ENCODE measurements around the gene PKIG. TPM values are rescaled to one million over a fixed set of nuclear protein-coding genes. Genes with fewer than 3 reads are reported as not detected.
"Not testable (repeated sequence)": the region's sequence is repeated elsewhere in the genome, so short reads cannot be mapped to it uniquely, and the experiment has no call there.

The PKIG gene
- total and polyA plus RNA-seq, 5 donors from 2014 or later = 0.44 to 1.6 (median 1.1) TPM

- Mint-ChIP-seq H3K4me1 (peaks cover 6 to 56% (median 34%) of the 10 kb centered on the region in 4 donors), H3K4me3 (peak overlapping the region; percentile 83 to 98 (median 90)), H3K9me3 (peaks cover 0 to 2% (median 0%) of the 10 kb centered on the region in 7 donors), H3K36me3 (no peaks in the 10 kb centered on the region), H3K27me3 (no peaks in the 10 kb centered on the region), H3K27ac (peak overlapping the region; percentile 92 to 98 (median 95))
- no peaks in the 10 kb centered on the region for H3K9me3 ChIP-seq (ENCODE audit: control insufficient read depth in 2 of 2, low read length in 2 of 2)
- H3K4me3 ChIP-seq (ENCODE audit: low read depth, low read length) = peak overlapping the region; percentile 79
- H3K27me3 ChIP-seq (ENCODE audit: control insufficient read depth, insufficient read depth, low read length) = no peaks in the 10 kb centered on the region
- peak overlapping the region; percentile 67 for H3K27ac ChIP-seq (ENCODE audit: insufficient read depth, low read length, poor library complexity, severe bottlenecking)
- no peaks in the 10 kb centered on the region for H3K36me3 ChIP-seq (ENCODE audit: control insufficient read depth, insufficient read depth, low read length)
- H3K4me1 ChIP-seq (ENCODE audit: control insufficient read depth, insufficient read depth, low read length, poor library complexity, severe bottlenecking) = peaks cover 58% of the 10 kb centered on the region
- peak in 2 of 3 donors; percentile 34 to 69 for DNase-seq
- ATAC-seq (ENCODE audit: low read depth in 2 of 2) = peak; percentile 60 to 66
Observed at GRCh38 chr20:44650771-44651433, 68.5 kb downstream of the PKIG start.

GRCh38 chr20:44651434-44651683 lies 69.0 kb downstream of the PKIG start:
- Histone ChIP-seq H3K27ac (ENCODE audit: insufficient read depth, low read length, poor library complexity, severe bottlenecking) (peak overlapping the region; percentile 67), H3K36me3 (ENCODE audit: control insufficient read depth, insufficient read depth, low read length) (no peaks in the 10 kb centered on the region), H3K4me1 (ENCODE audit: control insufficient read depth, insufficient read depth, low read length, poor library complexity, severe bottlenecking) (peaks cover 53% of the 10 kb centered on the region), H3K9me3 (ENCODE audit: control insufficient read depth in 2 of 2, low read length in 2 of 2) (no peaks in the 10 kb centered on the region), H3K4me3 (ENCODE audit: low read depth, low read length) (peak overlapping the region; percentile 79), H3K27me3 (ENCODE audit: control insufficient read depth, insufficient read depth, low read length) (no peaks in the 10 kb centered on the region)
- Mint-ChIP-seq H3K4me1 (peaks cover 6 to 52% (median 30%) of the 10 kb centered on the region in 4 donors), H3K4me3 (peak overlapping the region; percentile 83 to 98 (median 90)), H3K27me3 (no peaks in the 10 kb centered on the region), H3K36me3 (no peaks in the 10 kb centered on the region), H3K9me3 (peaks cover 0 to 2% (median 0%) of the 10 kb centered on the region in 7 donors), H3K27ac (peak overlapping the region in 1 of 3 donors; percentile 98)
- ATAC-seq (ENCODE audit: low read depth in 2 of 2) = no peak
- no peak for DNase-seq

- Mint-ChIP-seq H3K9me3 (peaks cover 0 to 2% (median 0%) of the 10 kb centered on the region in 7 donors), H3K27ac (peak within 1 kb of the TSS; percentile 92 to 98 (median 98))
- peak within 1 kb of the TSS; percentile 99 for H3K4me3 ChIP-seq (ENCODE audit: low read depth, low read length)
Observed at GRCh38 chr20:44651684-44652423, 69.5 kb downstream of the PKIG start, which contains the start of gene ADA. ADA (minus strand) TSS chr20:44651699; CDS start chr20:44651607, 92 bp downstream.

GRCh38 chr20:44653546-44653945 lies 71.2 kb downstream of the PKIG start:
- H3K36me3 Mint-ChIP-seq = peaks cover under 1% of the 10 kb centered on the region
- peak overlapping the region; percentile 70 to 94 (median 83) for H3K4me3 Mint-ChIP-seq
- H3K27ac Mint-ChIP-seq = peak overlapping the region; percentile 66 to 83 (median 80)
- DNase-seq (no peak), ATAC-seq (ENCODE audit: low read depth in 2 of 2) (no peak)
- Histone ChIP-seq H3K27ac (ENCODE audit: insufficient read depth, low read length, poor library complexity, severe bottlenecking) (no peak overlapping the region), H3K27me3 (ENCODE audit: control insufficient read depth, insufficient read depth, low read length) (no peaks in the 10 kb centered on the region), H3K4me3 (ENCODE audit: low read depth, low read length) (no peak overlapping the region), H3K36me3 (ENCODE audit: control insufficient read depth, insufficient read depth, low read length) (peaks cover 3% of the 10 kb centered on the region), H3K9me3 (ENCODE audit: control insufficient read depth in 2 of 2, low read length in 2 of 2) (no peaks in the 10 kb centered on the region), H3K4me1 (ENCODE audit: control insufficient read depth, insufficient read depth, low read length, poor library complexity, severe bottlenecking) (peaks cover 31% of the 10 kb centered on the region)
- peaks cover 0 to 3% (median 0%) of the 10 kb centered on the region in 7 donors for H3K9me3 Mint-ChIP-seq
- H3K4me1 Mint-ChIP-seq = peaks cover 6 to 31% (median 17%) of the 10 kb centered on the region in 4 donors
- H3K27me3 Mint-ChIP-seq = no peaks in the 10 kb centered on the region

More at GRCh38 chr20:44651684-44652423, 69.5 kb downstream of the PKIG start, which contains the start of gene ADA:
- peak within 1 kb of the TSS; percentile 87 to 98 (median 91) for H3K4me3 Mint-ChIP-seq
- peak within 1 kb of the TSS; percentile 69 for H3K27ac ChIP-seq (ENCODE audit: insufficient read depth, low read length, poor library complexity, severe bottlenecking)
- H3K4me1 ChIP-seq (ENCODE audit: control insufficient read depth, insufficient read depth, low read length, poor library complexity, severe bottlenecking) = peaks cover 48% of the 10 kb centered on the region
- no peaks in the 10 kb centered on the region for H3K27me3 Mint-ChIP-seq
- DNase-seq (peak; percentile 36 to 62 (median 46)), ATAC-seq (ENCODE audit: low read depth in 2 of 2) (peak; percentile 52)
- H3K36me3 Mint-ChIP-seq = no peaks in the 10 kb centered on the region
- H3K9me3 ChIP-seq (ENCODE audit: control insufficient read depth in 2 of 2, low read length in 2 of 2) = no peaks in the 10 kb centered on the region
- peaks cover 6 to 47% (median 25%) of the 10 kb centered on the region in 4 donors for H3K4me1 Mint-ChIP-seq
- H3K27me3 ChIP-seq (ENCODE audit: control insufficient read depth, insufficient read depth, low read length) = no peaks in the 10 kb centered on the region
- H3K36me3 ChIP-seq (ENCODE audit: control insufficient read depth, insufficient read depth, low read length) = no peaks in the 10 kb centered on the region

GRCh38 chr20:44654210-44654609 lies 71.8 kb downstream of the PKIG start:
- not testable (repeated sequence) for H3K27ac Mint-ChIP-seq, H3K36me3 Mint-ChIP-seq

GRCh38 chr20:44656448-44656847 lies 74.1 kb downstream of the PKIG start:
- Histone ChIP-seq H3K27ac (ENCODE audit: insufficient read depth, low read length, poor library complexity, severe bottlenecking) (no peak overlapping the region), H3K9me3 (ENCODE audit: control insufficient read depth in 2 of 2, low read length in 2 of 2) (no peaks in the 10 kb centered on the region), H3K27me3 (ENCODE audit: control insufficient read depth, insufficient read depth, low read length) (no peaks in the 10 kb centered on the region), H3K36me3 (ENCODE audit: control insufficient read depth, insufficient read depth, low read length) (peaks cover 7% of the 10 kb centered on the region), H3K4me1 (ENCODE audit: control insufficient read depth, insufficient read depth, low read length, poor library complexity, severe bottlenecking) (peaks cover 6% of the 10 kb centered on the region), H3K4me3 (ENCODE audit: low read depth, low read length) (no peak overlapping the region)
- DNase-seq = no peak
- peaks cover 0 to 3% (median 0%) of the 10 kb centered on the region in 7 donors for H3K9me3 Mint-ChIP-seq
- no peaks in the 10 kb centered on the region for H3K27me3 Mint-ChIP-seq
- ATAC-seq (ENCODE audit: low read depth in 2 of 2) = no peak
- peak overlapping the region in 1 of 3 donors; percentile 63 for H3K27ac Mint-ChIP-seq
- H3K36me3 Mint-ChIP-seq = peaks cover 4% of the 10 kb centered on the region
- H3K4me3 Mint-ChIP-seq = peak overlapping the region in 1 of 4 donors; percentile 46
- peaks cover 6 to 10% (median 8%) of the 10 kb centered on the region in 4 donors for H3K4me1 Mint-ChIP-seq

More at GRCh38 chr20:44654210-44654609, 71.8 kb downstream of the PKIG start:
- peaks cover 6 to 24% (median 13%) of the 10 kb centered on the region in 4 donors for H3K4me1 Mint-ChIP-seq
- DNase-seq; H3K9me3 ChIP-seq (ENCODE audit: control insufficient read depth in 2 of 2, low read length in 2 of 2); H3K9me3 Mint-ChIP-seq; H3K27me3 ChIP-seq (ENCODE audit: control insufficient read depth, insufficient read depth, low read length); H3K27ac ChIP-seq (ENCODE audit: insufficient read depth, low read length, poor library complexity, severe bottlenecking); H3K36me3 ChIP-seq (ENCODE audit: control insufficient read depth, insufficient read depth, low read length); H3K27me3 Mint-ChIP-seq; ATAC-seq (ENCODE audit: low read depth in 2 of 2); H3K4me3 ChIP-seq (ENCODE audit: low read depth, low read length): not testable (repeated sequence)
- peak overlapping the region in 2 of 4 donors; percentile 70 to 75 for H3K4me3 Mint-ChIP-seq
- H3K4me1 ChIP-seq (ENCODE audit: control insufficient read depth, insufficient read depth, low read length, poor library complexity, severe bottlenecking) = peaks cover 24% of the 10 kb centered on the region

GRCh38 chr20:44657875-44658274 lies 75.5 kb downstream of the PKIG start:
- Histone ChIP-seq H3K9me3 (ENCODE audit: control insufficient read depth in 2 of 2, low read length in 2 of 2) (no peaks in the 10 kb centered on the region), H3K4me1 (ENCODE audit: control insufficient read depth, insufficient read depth, low read length, poor library complexity, severe bottlenecking) (peaks cover 4% of the 10 kb centered on the region), H3K27me3 (ENCODE audit: control insufficient read depth, insufficient read depth, low read length) (no peaks in the 10 kb centered on the region), H3K4me3 (ENCODE audit: low read depth, low read length) (no peak overlapping the region), H3K27ac (ENCODE audit: insufficient read depth, low read length, poor library complexity, severe bottlenecking) (no peak overlapping the region), H3K36me3 (ENCODE audit: control insufficient read depth, insufficient read depth, low read length) (peaks cover 7% of the 10 kb centered on the region)
- H3K4me3 Mint-ChIP-seq = no peak overlapping the region
- DNase-seq (no peak), ATAC-seq (ENCODE audit: low read depth in 2 of 2) (no peak)
- peaks cover 0 to 7% (median 2%) of the 10 kb centered on the region in 4 donors for H3K4me1 Mint-ChIP-seq
- H3K27me3 Mint-ChIP-seq = no peaks in the 10 kb centered on the region
- H3K9me3 Mint-ChIP-seq = peaks cover 0 to 3% (median 0%) of the 10 kb centered on the region in 7 donors
- no peak overlapping the region for H3K27ac Mint-ChIP-seq
- H3K36me3 Mint-ChIP-seq = peaks cover 9% of the 10 kb centered on the region
